Parathyroid adenoma (tissue), 2 donors: ENCODE results near the gene PLRG1.

Experiments
- H2AFZ ChIP-seq: fragments of 300-600 bp; sonication (generic); one replicate; pipeline ENCODE4 v1.7.0; 2017; ENCODE audit warnings: antibody characterized with exemption, mild to moderate bottlenecking
- H3K27ac ChIP-seq: fragments of 300-600 bp; sonication (generic); one replicate; pipeline ENCODE4 v1.7.0; 2017
- H3K27me3 ChIP-seq: fragments of 300-600 bp; sonication (generic); one replicate; pipeline ENCODE4 v1.7.0; 2017; ENCODE audit warnings: low read length; ENCODE audit not compliant: control insufficient read depth, insufficient read depth
- H3K36me3 ChIP-seq: fragments of 300-600 bp; sonication (generic); one replicate; pipeline ENCODE4 v1.7.0; 2017; ENCODE audit warnings: low read length; ENCODE audit not compliant: control insufficient read depth, insufficient read depth
- H3K4me1 ChIP-seq: fragments of 300-600 bp; sonication (generic); one replicate; pipeline ENCODE4 v1.7.0; 2017; ENCODE audit warnings: control low read depth
- H3K4me2 ChIP-seq: fragments of 300-600 bp; sonication (generic); one replicate; pipeline ENCODE4 v1.7.0; 2017; ENCODE audit warnings: low read length
- H3K4me3 ChIP-seq: fragments of 300-600 bp; sonication (generic); one replicate; pipeline ENCODE4 v1.7.0; 2017; ENCODE audit warnings: low read depth, low read length
- H3K79me2 ChIP-seq: fragments of 300-600 bp; sonication (generic); one replicate; pipeline ENCODE4 v1.7.0; 2017; ENCODE audit warnings: control low read depth
- H3K9ac ChIP-seq: fragments of 300-600 bp; sonication (generic); one replicate; pipeline ENCODE4 v1.7.0; 2017; ENCODE audit warnings: mild to moderate bottlenecking
- H3K9me3 ChIP-seq: fragments of 300-600 bp; sonication (generic); one replicate; pipeline ENCODE4 v1.7.0; 2017; ENCODE audit warnings: low read length; ENCODE audit not compliant: control insufficient read depth
- CTCF ChIP-seq: fragments of 300-600 bp; sonication (generic); IDR thresholded peaks from one replicate; pipeline ENCODE4 v1.7.0; 2017; ENCODE audit warnings: antibody characterized with exemption, mild to moderate bottlenecking
- donor health status: primary hyperparathyroidism.

The PLRG1 gene

GRCh38 chr4:154588198-154588597, 38.0 kb upstream of the PLRG1 start:
- no peak overlapping the region for H3K4me2 ChIP-seq
- H2AFZ ChIP-seq = no peak overlapping the region
- H3K79me2 ChIP-seq = no peaks in the 10 kb centered on the region
- H3K4me3 ChIP-seq = no peak overlapping the region
- no peak for TF ChIP-seq CTCF
- no peak overlapping the region for H3K9ac ChIP-seq
- H3K4me1 ChIP-seq = no peaks in the 10 kb centered on the region
- no peaks in the 10 kb centered on the region for H3K9me3 ChIP-seq
- H3K36me3 ChIP-seq = no peaks in the 10 kb centered on the region
- no peak overlapping the region for H3K27ac ChIP-seq
- no peaks in the 10 kb centered on the region for H3K27me3 ChIP-seq

GRCh38 chr4:154586296-154587033, 36.3 kb upstream of the PLRG1 start:
- Histone ChIP-seq H2AFZ (no peak overlapping the region), H3K9ac (no peak overlapping the region), H3K4me1 (no peaks in the 10 kb centered on the region), H3K79me2 (no peaks in the 10 kb centered on the region), H3K27me3 (no peaks in the 10 kb centered on the region), H3K27ac (no peak overlapping the region), H3K9me3 (no peaks in the 10 kb centered on the region), H3K4me3 (no peak overlapping the region), H3K36me3 (no peaks in the 10 kb centered on the region), H3K4me2 (no peak overlapping the region)
- TF ChIP-seq CTCF = no peak

- no peaks in the 10 kb centered on the region for H3K79me2 ChIP-seq
- no peak overlapping the region for H3K27ac ChIP-seq
- H3K36me3 ChIP-seq = no peaks in the 10 kb centered on the region
- no peak overlapping the region for H3K9ac ChIP-seq
- H3K27me3 ChIP-seq = no peaks in the 10 kb centered on the region
- H2AFZ ChIP-seq = no peak overlapping the region
- H3K9me3 ChIP-seq = no peaks in the 10 kb centered on the region
- no peak overlapping the region for H3K4me2 ChIP-seq
- H3K4me1 ChIP-seq = no peaks in the 10 kb centered on the region
- TF ChIP-seq CTCF = no peak
- no peak overlapping the region for H3K4me3 ChIP-seq
Measured at GRCh38 chr4:154585369-154586018, 35.3 kb upstream of the PLRG1 start.

GRCh38 chr4:154584259-154584658, 34.1 kb upstream of the PLRG1 start:
- H3K4me1 ChIP-seq = no peaks in the 10 kb centered on the region
- no peaks in the 10 kb centered on the region for H3K79me2 ChIP-seq
- H3K36me3 ChIP-seq = no peaks in the 10 kb centered on the region
- no peak overlapping the region for H2AFZ ChIP-seq
- no peak overlapping the region for H3K4me2 ChIP-seq
- no peak overlapping the region for H3K27ac ChIP-seq
- no peaks in the 10 kb centered on the region for H3K9me3 ChIP-seq
- H3K4me3 ChIP-seq = no peak overlapping the region
- H3K9ac ChIP-seq = no peak overlapping the region
- no peak for TF ChIP-seq CTCF
- H3K27me3 ChIP-seq = no peaks in the 10 kb centered on the region

- no peaks in the 10 kb centered on the region for H3K27me3 ChIP-seq
- H3K4me3 ChIP-seq = no peak overlapping the region
- H3K4me2 ChIP-seq = no peak overlapping the region
- no peaks in the 10 kb centered on the region for H3K4me1 ChIP-seq
- no peaks in the 10 kb centered on the region for H3K79me2 ChIP-seq
- TF ChIP-seq CTCF = no peak
- H3K27ac ChIP-seq = no peak overlapping the region
- no peak overlapping the region for H2AFZ ChIP-seq
- H3K9ac ChIP-seq = no peak overlapping the region
- no peaks in the 10 kb centered on the region for H3K9me3 ChIP-seq
- H3K36me3 ChIP-seq = no peaks in the 10 kb centered on the region
Measured at GRCh38 chr4:154583677-154584076, 33.5 kb upstream of the PLRG1 start.
